GM19395 (cell line): Measurements from ENCODE around the gene CD7.
A peak's percentile ranks its signal among the peaks of the same experiment; 100 is the strongest.
"Not testable (repeated sequence)": the region's sequence is repeated elsewhere in the genome, so short reads cannot be mapped to it uniquely, and the experiment has no call there.

Experiments
- ATAC-seq: cut with Tn5 transposase; IDR thresholded peaks from one replicate; pipeline ENCODE4 v1.9.1; 2021; ENCODE audit warnings: mild to moderate bottlenecking, moderate library complexity; ENCODE audit not compliant: unreplicated experiment

The CD7 gene

DNA sequence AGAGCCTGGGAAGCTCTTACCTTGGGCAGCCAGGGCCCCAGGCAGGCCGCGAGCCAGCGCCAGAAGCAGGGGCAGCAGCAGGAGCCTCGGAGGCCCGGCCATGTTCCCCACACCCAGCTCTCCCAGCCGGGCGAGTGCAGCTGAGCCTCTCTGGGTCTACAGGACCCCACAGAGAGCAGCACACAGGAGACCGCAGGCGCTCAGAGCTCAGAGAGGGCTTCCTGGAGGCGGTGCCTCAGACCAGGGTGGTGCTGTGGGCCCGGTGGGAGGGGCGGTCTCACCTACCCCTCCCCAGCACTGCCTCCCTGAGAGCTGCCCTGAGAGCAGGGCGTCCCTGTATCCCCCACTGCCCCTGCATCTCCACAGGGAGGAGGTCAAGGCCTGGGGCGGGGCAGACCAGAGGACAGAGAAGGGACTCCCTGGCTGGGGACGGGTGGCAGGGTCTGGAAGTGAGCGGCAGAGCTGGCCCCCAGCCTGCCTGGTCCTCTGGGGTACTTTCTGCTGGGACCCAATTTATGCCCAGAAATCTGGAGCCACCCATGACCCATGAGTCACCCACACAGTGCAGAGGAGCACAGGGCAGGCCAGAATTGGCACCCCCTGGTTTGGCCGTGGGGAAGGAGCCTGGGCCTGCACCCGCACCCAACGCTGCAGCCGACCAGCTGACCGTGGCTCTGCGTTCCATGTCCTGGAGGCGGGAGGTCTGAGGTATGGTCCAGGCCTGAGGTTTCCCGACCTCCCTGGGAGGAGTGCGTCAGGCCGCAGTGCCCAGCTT, at the start of gene CD7:
Gene CD7 (minus strand): TSS at position 215 of the 775 bp plus-strand sequence. CDS start 113 bp downstream, at position 102.
- ATAC-seq: no peak

DNA sequence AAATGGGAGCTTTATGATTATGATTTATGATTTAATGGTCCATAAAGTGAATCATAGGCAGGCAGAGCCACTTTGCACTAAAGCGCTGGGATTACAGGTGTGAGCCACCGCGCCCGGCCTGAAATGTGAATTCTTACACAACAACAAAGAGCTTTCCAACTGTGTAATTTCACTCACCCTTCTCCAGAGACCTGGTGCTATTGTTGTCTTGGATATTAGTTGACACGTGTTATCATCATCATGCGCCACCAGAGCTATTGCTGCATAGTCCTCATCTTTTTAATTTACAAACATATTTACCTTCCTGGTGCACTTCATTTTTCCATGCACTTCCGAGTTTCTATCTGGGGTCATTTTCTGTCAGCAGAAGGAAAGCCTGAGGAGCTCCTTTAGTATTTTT, 49.3 kb upstream of the CD7 start:
- ATAC-seq: no peak

DNA sequence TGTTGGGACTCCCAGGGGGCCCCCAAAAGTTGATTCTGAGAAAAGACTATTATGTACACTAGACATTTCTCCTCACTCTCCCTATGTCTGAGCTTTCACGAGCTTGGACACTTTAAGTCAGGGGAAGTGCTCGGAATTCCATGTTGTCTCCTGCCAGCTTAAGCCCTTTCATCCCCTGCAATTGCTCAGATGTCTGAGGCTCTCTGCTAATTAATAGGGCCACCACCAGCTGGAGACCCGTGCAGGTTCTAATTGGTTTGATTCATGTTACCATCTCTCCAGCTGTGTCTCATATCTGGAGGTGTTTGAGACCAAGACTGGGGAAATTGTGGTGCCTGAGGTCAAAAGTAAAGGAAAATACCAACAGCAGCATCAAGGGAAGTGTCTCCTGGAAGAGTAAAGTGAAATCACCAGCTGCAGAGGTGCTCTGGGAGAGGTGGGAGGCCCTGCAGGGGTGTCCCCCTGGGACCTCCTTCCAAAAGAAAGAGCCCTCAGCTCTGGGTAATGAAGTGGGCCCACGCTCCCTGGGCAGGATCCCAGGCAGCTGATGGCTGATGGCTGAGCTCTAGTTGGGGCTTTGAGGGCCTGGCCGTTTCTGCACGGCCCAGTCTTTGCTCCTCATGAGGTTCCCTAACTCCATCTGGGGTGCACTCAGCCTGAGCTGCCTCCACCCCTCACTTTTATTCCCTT, 48.3 kb upstream of the CD7 start:
- ATAC-seq: no peak

DNA sequence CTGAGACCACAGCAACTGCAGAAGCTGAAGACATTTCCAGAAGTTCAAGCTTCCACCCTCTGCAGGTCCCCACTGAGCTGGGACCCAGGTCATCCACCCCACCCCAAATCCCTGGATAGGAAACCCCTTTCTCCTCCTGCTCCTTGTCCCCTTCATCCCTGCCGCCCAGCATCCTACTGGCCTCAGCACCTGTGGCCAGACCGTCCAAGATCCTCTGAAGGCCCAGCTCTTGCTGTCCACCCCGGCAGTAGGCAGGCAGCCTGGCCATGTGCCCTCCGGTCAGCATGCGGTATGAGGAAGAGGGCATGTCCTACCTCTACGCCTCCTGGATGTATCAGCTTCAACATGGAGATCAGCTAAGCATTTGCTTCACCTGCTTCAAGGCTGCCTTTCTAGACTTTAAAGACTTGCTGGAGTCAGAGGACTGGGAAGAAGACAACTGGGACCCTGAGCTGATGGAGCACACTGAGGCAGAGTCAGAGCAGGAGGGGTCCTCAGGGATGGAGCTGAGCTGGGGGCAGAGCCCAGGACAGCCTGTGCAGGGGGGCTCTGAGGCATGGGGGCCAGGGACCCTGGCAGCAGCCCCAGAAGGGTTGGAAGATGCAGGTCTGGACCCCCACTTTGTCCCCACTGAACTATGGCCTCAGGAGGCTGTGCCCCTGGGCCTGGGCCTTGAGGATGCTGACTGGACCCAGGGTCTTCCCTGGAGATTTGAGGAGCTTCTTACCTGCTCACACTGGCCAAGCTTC, 44.7 kb upstream of the CD7 start:
- no peak for ATAC-seq

DNA sequence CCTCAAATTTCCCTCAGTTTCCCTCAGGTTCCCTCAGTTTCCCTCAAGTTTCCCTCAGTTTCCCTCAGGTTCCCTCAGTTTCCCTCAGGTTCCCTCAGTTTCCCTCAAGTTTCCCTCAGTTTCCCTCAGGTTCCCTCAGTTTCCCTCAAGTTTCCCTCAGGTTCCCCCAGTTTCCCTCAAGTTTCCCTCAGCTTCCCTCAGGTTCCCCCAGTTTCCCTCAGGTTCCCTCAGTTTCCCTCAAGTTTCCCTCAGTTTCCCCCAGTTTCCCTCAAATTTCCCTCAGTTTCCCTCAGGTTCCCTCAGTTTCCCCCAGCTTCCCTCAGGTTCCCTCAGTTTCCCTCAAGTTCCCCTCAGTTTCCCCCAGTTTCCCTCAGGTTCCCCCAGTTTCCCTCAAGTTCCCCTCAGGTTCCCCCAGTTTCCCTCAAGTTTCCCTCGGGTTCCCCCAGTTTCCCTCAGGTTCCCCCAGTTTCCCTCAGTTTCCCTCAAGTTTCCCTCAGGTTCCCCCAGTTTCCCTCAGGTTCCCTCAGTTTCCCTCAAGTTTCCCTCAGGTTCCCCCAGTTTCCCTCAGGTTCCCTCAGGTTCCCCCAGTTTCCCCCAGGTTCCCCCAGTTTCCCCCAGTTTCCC, 42.2 kb upstream of the CD7 start:
- not testable (repeated sequence) for ATAC-seq

DNA sequence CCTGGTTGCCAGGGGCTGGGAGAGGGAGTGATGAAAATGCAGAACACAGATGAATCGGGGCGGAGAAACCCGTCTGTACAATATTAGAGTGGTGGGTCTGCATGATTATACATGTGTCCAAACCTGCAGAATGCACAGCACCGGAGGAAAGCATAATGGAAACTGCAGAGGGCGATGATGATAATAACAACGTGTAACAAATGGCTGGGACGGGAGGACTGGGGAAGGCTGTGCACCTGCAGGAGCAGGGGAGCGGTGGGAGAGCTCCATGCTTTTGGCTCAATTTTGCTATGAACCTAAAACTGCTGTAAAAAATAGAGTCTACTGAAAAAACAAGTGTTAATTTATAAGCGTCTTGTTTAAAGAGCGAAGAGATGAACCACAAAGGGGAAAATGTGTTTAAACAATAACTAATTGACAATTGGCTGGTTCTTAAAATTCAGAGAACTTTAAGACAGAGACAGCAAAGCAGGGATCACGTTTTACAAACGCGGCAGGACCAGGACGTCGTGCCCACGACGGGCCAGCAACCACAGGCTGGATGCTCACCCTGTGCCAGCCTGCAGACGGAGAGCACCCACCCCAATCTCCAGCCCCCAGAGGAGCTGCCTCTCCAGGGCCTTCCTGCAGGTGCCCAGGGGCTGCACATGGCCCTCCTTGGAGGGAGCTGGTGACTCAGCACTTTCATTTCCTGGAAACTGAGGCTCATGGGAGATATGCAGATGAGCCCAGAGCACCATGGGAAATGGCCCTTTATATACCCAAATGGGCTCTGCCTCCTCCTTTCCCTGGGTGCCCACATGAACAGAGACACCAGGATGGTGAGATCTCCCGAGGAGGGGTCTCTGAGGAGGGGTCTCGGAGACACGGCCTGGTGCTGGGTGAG, 41.3 kb upstream of the CD7 start, which contains the start of gene TEX19:
Gene TEX19 (plus strand): TSS at position 783 of the 886 bp plus-strand sequence. CDS start 2,904 bp downstream, outside the sequence.
- no peak for ATAC-seq

DNA sequence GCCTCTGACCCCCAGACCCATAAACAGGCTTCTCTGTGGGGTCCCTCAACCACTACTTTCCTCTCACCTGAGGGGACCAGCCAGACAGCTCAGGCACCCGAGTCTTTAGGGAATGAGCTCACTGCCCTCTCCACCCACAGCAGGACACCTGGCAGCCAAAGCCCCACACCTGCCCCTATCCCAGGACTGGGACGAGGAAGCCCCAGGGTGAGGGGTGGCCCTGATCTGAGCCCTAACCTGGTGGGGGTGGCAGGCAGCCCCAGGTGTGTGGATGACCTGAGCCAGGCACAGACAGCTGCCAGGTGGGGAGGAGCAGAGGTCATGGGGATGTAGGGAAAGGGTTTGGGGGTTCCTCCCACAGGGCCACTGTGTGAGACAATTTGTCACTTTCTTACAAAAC, 40.0 kb upstream of the CD7 start:
- ATAC-seq: no peak

DNA sequence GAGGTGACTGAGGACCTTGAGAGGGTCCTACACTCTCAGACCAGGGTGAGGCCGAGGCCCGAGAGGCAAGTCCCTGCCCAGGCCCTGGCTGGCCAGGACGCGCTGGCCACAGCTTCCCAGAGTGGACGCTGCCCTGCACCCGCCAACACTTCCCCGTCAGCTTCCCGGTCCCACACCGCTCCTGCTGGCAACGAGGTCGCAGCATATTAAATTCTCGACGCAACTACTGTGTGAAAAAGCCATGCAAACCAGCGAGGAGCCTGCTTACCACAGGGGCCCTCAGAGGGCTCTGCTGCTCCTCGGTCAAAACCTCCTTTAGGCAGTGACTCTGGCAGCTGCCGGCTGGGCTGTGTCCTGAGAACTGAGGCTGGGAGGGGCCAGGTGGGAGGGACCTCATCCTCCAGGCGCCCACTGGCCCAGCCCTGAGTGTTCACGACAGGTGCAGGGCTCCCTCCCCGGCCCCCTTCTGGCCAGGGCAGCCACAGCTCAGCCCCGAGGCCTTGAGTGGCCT, 39.5 kb upstream of the CD7 start:
- no peak for ATAC-seq

DNA sequence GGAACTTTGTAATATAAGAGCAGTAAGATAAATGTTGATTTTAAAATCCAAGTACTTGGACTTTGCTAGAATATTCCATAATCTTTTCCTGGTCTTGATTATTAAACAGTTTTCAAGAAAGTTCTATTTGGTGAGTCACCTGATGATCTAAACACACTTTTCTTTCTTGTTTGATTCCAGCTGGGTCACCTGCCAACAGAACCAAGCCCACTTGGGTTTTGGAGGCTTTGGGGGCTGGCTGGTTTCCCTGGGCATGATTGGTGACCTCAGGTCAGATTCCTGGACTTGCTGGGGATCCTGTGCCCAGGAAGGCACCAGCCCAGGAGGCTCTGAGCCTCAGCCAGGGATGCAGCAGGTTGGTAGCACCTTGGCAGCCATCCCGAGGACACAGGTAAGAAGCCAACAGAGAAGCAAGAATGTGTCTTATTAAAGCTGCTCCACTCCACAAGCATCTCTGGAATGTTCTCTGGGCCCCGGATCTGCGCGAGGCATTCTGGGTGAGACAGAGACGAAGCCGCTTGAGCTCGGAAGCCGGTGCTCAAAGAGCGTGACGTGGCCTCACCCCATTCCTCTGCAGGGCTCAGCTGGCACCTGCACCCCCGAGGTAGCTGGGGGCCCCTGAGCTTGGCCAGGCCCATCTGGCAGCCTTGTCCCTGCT, 38.5 kb upstream of the CD7 start:
- ATAC-seq: no peak

DNA sequence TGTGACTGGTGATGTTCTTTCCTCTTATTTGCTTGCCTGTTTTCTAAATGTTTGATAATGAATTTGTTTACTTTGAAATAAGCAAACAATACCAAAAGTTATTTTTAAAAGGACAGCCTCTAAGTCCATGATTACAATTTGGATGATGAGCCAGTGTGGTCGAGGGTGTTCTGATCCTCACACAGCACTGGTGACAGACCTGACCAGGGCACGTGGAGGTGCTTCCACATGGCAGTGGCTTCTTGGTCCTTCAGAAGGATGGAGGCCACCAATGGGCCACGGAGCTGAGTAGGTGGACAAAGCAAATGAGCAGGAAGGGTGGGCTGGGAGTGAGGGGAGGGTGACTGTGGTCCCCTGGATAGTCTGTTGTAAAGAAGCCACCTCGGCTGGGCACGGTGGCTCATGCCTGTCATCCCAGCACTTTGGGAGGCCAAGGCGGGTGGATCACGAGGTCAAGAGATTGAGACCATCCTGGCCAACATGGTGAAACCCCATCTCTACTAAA, 37.4 kb upstream of the CD7 start:
- ATAC-seq: no peak

DNA sequence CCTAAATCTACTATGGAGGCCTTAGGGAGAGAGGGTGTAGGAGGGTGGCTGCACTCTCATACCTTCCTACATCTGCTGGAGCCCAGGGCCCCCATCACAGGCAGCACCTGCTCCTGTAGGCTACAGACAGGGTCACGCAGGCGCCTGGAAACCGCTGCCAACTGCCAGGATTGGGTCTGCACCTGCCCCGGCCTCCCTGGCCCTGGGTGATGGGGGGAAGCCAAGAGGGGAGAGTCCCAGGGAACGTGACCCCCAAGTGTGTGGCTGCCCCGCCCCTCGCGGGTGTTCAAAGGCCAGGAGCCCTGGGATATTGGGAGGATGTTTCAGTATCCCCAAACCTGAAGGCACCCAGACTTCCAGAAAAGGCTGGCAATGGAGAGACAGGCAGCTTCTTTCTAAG, 36.1 kb upstream of the CD7 start:
- ATAC-seq: no peak

DNA sequence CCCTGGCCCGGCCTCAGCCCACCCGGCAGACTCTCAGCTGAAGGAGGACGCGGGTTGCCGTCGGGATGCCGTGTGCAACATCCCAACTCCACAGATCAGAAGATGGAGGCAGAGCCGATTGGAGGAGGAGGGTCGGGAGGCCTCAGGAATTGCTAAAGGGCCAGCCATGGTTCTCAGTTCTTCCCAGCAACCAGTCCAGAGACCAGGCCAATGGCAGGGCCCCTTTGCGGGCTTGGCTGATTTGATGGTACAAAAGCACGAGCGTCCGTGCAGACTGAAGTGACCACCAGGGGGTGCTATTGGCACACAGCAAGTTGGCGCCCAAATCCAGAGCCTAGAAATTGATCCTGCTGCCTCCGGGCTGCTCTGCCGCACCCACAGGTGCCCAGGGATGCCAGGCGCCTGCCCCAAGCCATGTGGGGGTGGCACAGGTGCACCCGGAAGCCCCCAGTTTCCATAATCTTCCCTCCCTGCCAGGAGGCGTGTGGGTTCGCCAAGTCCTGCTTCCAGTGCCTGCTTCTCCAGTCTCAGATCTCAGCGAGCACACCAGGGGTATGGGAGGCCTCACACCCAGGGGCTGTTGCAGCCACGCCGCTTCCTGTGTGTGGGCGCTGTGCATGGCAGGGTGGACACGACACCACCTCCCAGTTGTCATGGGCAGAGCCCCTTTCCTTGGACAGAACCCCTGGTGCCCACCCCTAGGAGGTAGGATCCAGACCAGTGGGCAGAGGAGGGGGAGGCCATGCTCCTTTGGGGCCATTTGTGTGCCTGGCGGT, 34.5 kb upstream of the CD7 start:
- ATAC-seq: no peak

DNA sequence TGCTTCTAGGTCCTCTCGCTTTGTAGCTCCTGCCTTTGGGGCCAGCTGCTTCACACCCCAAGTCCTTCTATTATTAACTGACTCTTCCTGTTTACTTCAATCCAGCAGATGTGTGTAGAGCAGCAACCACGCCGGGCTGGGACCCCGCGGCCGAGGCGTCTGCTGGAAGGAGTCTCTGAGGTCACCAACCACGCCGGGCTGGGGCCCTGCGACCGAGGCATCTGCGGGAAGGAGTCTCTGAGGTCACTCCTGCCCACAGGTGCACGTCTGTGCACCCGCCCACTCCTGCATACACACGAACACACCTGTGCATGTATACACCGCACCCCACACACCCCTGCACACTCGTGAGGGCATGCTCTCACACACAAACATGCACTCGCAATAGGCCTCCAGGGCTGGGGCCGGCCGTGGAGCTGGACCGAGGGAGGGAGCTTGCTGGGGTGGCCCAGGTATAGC, 33.9 kb upstream of the CD7 start:
- peak; percentile 60 for ATAC-seq

DNA sequence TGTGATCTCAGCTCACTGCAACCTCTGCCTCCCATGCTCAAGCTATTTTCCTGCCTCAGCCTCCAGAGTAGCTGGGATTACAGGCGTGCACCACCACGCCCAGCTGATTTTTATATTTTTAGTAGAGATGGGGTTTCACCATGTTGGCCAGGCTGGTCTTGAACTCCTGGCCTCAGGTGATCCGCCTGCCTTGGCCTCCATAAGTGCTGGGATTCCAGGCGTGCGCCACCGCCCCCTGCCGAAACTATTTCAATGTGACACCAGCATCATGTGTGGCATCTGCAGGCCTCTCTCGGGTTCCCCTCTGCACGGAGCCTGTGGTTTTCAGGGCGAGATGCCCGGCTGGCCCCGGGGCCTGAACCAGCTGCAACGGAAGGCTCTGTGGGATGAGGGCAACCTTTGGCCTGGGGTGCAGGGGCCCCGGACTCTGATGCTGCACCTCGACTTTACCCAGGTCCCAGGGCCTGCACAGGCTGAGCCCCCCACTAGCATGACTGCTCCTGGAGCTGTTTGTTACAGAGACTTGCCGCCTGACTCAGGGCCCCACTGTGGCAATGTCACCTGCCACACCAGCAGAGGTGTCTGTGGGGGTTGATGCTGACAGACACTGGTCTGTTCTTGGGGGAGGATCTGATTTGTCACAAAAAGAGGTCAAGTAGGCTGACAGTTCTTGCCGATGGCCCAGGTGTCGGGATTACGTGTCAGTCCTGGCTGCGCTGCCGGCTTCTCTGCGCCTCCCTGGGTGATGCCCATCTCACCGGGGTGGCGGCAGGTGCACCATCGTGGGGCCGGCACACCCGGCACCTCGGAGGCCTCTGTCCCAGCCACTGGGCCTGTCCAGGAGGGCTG, 33.0 kb upstream of the CD7 start:
- ATAC-seq: no peak

DNA sequence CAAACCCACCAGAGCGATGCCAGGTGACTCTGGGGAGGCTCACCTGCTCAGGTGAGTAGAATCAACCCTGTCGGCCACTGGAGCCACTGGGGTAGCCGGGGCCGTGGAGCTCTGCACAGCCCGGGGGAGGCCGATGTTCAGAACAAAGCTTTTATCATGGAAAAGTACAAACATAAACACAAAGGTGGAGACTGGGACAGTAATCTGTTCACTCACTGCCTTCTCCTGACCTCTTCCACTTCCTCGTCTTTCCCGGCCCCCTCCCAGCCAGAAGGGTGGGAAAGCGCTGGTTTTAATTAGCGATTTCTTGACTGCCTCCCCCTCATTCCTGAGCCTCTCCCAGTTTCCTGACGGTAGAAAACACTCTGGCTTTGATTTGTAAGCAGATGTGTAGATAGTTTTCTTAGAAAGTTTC, 31.9 kb upstream of the CD7 start:
- no peak for ATAC-seq

DNA sequence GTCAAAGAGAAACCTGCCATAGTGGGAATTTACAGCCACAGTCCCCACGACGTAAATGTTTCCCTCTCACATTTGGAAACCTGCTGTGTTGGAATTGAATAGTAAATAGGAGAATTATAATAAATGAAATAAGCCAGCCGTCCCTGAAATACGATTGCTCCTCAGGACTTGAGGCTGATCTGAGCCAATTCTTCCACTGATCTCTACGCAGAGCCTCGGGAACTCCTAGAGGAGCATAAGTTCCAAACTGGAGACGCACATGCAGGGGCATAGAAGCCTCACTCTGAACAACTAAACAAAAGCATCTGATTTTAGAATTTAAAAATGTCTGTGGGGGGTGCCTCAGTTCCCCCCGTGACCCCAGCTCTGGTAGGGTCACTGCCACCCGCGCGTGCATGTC, 31.5 kb upstream of the CD7 start:
- no peak for ATAC-seq

DNA sequence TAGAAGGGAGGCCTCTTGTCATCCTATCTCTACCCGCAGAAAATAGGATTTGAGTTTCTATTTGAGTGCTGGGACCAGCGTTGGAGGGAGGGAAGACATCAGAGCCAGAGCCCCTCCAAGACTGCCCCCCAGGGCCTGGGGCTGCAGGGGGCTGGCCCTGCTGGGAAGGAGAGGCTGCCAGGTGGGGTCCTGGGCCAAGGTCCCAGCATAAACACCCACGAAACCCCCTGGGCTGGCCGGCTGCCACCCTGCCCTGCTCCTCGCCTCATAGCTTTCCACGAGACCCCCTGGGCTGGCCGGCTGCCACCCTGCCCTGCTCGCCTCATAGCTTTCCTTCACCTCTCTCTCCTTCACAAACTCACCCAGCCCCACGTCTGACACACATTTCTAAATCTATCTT, 31.0 kb upstream of the CD7 start:
- no peak for ATAC-seq
